HG03139 (cell line): ENCODE results near the gene SGSM1.

Source experiments
- ATAC-seq: cut with Tn5 transposase; IDR thresholded peaks from one replicate; pipeline ENCODE4 v1.9.1; 2021; ENCODE audit not compliant: unreplicated experiment

SGSM1 gene

GRCh38 chr22:24975125-24975640 is 169.2 kb downstream of the SGSM1 start:
- ATAC-seq: no peak

- ATAC-seq: no peak
Measured at GRCh38 chr22:24975813-24976341, 169.9 kb downstream of the SGSM1 start.

- ATAC-seq: no peak
Measured at GRCh38 chr22:24976442-24977218, 170.6 kb downstream of the SGSM1 start.
